SK-N-MC (cell line): ENCODE results near the gene ZCCHC7.

Experiments used
- DNase-seq: peaks from one replicate; pipeline ENCODE4 v3.0.0-alpha.2; 2011; ENCODE audit warnings: low read depth, low spot score
- H3K27ac ChIP-seq: fragments of 200-600 bp; sonication (generic); 2 replicates; pipeline ENCODE4 v1.5.1; 2016; ENCODE audit warnings: mixed run types
- H3K36me3 ChIP-seq: fragments of 200-600 bp; sonication (generic); 2 replicates; pipeline ENCODE4 v1.6.1; 2017; ENCODE audit warnings: antibody characterized with exemption, low read length, mixed read lengths; ENCODE audit not compliant: insufficient read depth
- H3K4me3 ChIP-seq: fragments of 200-600 bp; sonication (generic); 2 replicates; pipeline ENCODE4 v1.5.1; 2016
- H3K9ac ChIP-seq: fragments of 200-600 bp; sonication (generic); 2 replicates; pipeline ENCODE4 v1.8.0; 2017; ENCODE audit warnings: mixed run types, mixed read lengths; ENCODE audit not compliant: insufficient read length
- H3K9me3 ChIP-seq: fragments of 200-600 bp; sonication (generic); 2 replicates; pipeline ENCODE4 v1.6.1; 2017; ENCODE audit warnings: low read depth, mild to moderate bottlenecking, antibody characterized with exemption, low read length, moderate library complexity, mixed read lengths
- EZH2 ChIP-seq: fragments of 200-600 bp; sonication (generic); IDR thresholded peaks from one replicate; pipeline ENCODE4 v1.6.1; 2017; ENCODE audit warnings: antibody characterized with exemption
- FOXP2 ChIP-seq: optimal IDR thresholded peaks from 2 replicates; pipeline ENCODE3; 2011; ENCODE audit warnings: mild to moderate bottlenecking, moderate library complexity; ENCODE audit not compliant: insufficient read depth; ENCODE audit errors: extremely low read length, control extremely low read depth
- POLR2AphosphoS5 ChIP-seq: IDR thresholded peaks from 2 replicates; pipeline ENCODE4 v1.6.1; 2012; ENCODE audit warnings: mild to moderate bottlenecking, low read depth, low read length, borderline replicate concordance

ZCCHC7 gene

GRCh38 chr9:37370968-37371563, 250.7 kb downstream of the ZCCHC7 start:
- no peak for DNase-seq
- Histone ChIP-seq H3K36me3 (no peaks in the 10 kb centered on the region), H3K27ac (no peak overlapping the region), H3K9me3 (no peaks in the 10 kb centered on the region), H3K4me3 (no peak overlapping the region), H3K9ac (no peak overlapping the region)
- TF ChIP-seq EZH2 = no peak

GRCh38 chr9:37371565-37372464, 251.4 kb downstream of the ZCCHC7 start:
- Histone ChIP-seq H3K4me3 (no peak overlapping the region), H3K36me3 (no peaks in the 10 kb centered on the region), H3K9ac (no peak overlapping the region), H3K9me3 (no peaks in the 10 kb centered on the region), H3K27ac (no peak overlapping the region)
- DNase-seq = no peak
- TF ChIP-seq FOXP2 (no peak), POLR2AphosphoS5 (no peak), EZH2 (no peak)

DNA sequence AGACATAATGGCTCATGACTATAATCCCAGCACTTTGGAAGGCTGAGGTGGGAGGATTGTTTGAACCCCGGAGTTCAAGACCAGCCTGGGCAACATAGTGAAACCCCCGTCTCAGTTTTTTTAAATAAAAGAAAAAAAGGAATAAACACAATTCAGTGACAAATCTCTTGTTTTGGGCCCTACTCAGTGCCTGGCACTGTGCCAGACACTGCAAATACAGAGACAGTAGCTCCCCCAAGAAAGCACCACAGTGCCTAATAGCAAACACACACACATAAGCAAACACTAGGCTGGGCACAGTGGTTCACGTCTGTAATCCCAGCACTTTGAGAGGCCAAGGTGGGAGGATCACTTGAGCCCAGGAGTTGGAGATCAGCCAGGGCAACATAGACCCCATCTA, 252.5 kb downstream of the ZCCHC7 start:
- Histone ChIP-seq H3K9me3 (no peaks in the 10 kb centered on the region), H3K9ac (no peak overlapping the region), H3K4me3 (no peak overlapping the region), H3K27ac (no peak overlapping the region), H3K36me3 (no peaks in the 10 kb centered on the region)
- DNase-seq = no peak
- no peak for TF ChIP-seq EZH2
- no peak for TF ChIP-seq FOXP2
- TF ChIP-seq POLR2AphosphoS5 = no peak

DNA sequence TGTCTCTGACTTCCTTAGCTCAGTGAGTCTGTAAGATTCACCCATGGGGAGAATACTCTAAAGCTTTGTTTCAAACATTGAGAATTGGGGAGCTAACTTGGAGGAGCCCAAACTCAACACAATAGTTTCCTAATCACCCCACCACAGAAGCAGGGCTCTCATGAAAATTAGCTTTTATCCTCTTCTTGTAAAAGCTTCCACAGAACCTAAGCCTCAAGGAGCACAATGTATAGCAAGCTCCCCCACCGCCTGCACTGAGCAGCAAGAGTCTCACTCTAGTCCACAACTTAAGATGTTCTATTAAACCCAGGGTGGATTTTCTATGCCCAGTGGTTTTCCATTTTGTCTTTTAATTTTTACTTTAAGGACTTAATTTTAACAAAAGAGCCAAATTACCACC, 253.2 kb downstream of the ZCCHC7 start:
- H3K36me3 ChIP-seq = no peaks in the 10 kb centered on the region
- no peak overlapping the region for H3K9ac ChIP-seq
- no peak overlapping the region for H3K4me3 ChIP-seq
- no peak for DNase-seq
- H3K27ac ChIP-seq = no peak overlapping the region
- TF ChIP-seq FOXP2 (no peak), POLR2AphosphoS5 (no peak), EZH2 (no peak)
- H3K9me3 ChIP-seq = no peaks in the 10 kb centered on the region

- Histone ChIP-seq H3K9ac (no peak overlapping the region), H3K4me3 (no peak overlapping the region), H3K9me3 (no peaks in the 10 kb centered on the region), H3K36me3 (no peaks in the 10 kb centered on the region), H3K27ac (no peak overlapping the region)
- DNase-seq = no peak
- no peak for TF ChIP-seq FOXP2
- no peak for TF ChIP-seq POLR2AphosphoS5
- TF ChIP-seq EZH2 = no peak
Measured at GRCh38 chr9:37374892-37375291, 254.5 kb downstream of the ZCCHC7 start.

DNA sequence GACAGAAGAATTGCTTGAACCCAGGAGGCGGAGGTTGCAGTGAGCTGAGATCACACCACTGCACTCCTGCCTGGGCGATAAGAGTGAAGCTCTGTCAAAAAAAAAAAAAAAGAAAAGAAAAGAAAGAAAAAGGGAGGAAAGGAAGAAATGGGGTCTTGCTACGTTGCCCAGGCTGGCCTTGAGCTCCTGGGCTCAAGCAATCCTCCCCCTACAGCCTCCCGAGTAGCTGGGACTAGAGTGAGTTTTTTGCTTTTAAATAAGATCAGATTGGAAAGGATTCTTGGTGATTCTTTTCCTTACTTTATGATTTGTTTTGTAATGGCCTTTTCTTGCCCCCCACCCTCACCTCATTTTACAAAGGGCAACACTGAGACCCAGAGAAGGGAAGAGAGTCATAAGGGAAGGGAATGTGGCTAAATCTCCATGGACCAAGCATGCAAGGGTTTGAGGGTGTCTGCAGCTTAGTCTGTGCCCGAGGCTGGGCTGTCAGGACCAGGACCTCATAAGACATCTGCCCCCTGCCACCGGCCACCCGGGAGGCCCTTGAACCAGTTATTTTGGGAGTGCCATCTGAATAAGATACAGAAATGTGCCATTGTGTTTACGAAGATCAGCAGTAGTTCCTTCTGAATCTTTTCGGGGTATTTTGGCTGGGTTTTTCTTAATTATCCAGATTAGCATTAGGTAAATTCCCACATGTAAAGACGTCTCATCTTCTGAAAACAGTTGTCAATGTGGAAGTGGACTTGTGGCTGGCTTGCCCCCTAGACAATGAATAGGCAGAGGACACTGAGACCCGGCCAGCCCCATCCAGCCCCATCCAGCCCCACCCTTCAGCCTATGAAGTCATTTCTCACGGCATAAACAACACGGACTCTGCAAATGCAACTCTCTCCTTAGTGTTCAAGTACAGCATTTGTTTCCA, 257.6 kb downstream of the ZCCHC7 start:
- H3K9me3 ChIP-seq = no peaks in the 10 kb centered on the region
- H3K36me3 ChIP-seq = no peaks in the 10 kb centered on the region; the same call in 1 of the 2 replicates
- no peak for DNase-seq
- H3K27ac ChIP-seq = no peak overlapping the region
- no peak overlapping the region for H3K9ac ChIP-seq
- H3K4me3 ChIP-seq = no peak overlapping the region
- TF ChIP-seq EZH2 (no peak), FOXP2 (no peak), POLR2AphosphoS5 (no peak)

- Histone ChIP-seq H3K27ac (no peak overlapping the region), H3K36me3 (no peaks in the 10 kb centered on the region; the same call in 1 of the 2 replicates), H3K4me3 (no peak overlapping the region), H3K9me3 (no peaks in the 10 kb centered on the region), H3K9ac (no peak overlapping the region)
- DNase-seq = no peak
- no peak for TF ChIP-seq EZH2
- no peak for TF ChIP-seq FOXP2
- TF ChIP-seq POLR2AphosphoS5 = no peak
Measured at GRCh38 chr9:37378613-37379004, 258.2 kb downstream of the ZCCHC7 start.

GRCh38 chr9:37379835-37380234, 259.5 kb downstream of the ZCCHC7 start:
- Histone ChIP-seq H3K9me3 (no peaks in the 10 kb centered on the region), H3K4me3 (no peak overlapping the region), H3K36me3 (no peaks in the 10 kb centered on the region; the same call in 1 of the 2 replicates), H3K9ac (no peak overlapping the region), H3K27ac (no peak overlapping the region)
- no peak for TF ChIP-seq EZH2
- TF ChIP-seq FOXP2 = no peak
- no peak for TF ChIP-seq POLR2AphosphoS5
- DNase-seq = no peak

DNA sequence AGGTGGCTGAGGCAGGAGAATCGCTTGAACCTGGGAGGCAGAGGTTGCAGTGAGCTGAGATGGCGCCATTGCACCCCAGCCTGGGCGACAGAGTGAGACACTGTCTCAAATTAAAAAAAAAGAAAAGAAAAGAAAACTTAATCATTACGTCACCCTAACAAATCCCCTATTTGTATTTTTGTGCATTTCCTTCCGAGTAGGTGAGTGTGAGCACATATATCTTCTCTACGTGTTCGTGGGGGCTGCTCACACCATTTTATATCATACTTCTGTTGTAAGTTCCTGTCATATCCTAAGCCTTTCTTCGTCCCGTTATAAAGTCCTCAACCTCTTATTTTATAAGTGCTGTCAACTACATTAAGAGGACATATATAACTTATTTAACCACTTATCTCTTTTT, 260.2 kb downstream of the ZCCHC7 start:
- H3K36me3 ChIP-seq = no peaks in the 10 kb centered on the region; the same call in 1 of the 2 replicates
- H3K9me3 ChIP-seq = no peaks in the 10 kb centered on the region
- no peak for TF ChIP-seq EZH2
- TF ChIP-seq FOXP2 = no peak
- TF ChIP-seq POLR2AphosphoS5 = no peak
- DNase-seq = no peak
- H3K4me3 ChIP-seq = no peak overlapping the region
- H3K27ac ChIP-seq = no peak overlapping the region
- no peak overlapping the region for H3K9ac ChIP-seq
